ENCODE results near the gene HES7. TPM values are rescaled to one million over a fixed set of nuclear protein-coding genes. Genes with fewer than 3 reads are reported as not detected.

HES7 gene
- total RNA-seq, 4 donors from 2014 or later = 1.4 TPM; not detected in 3

- TF ChIP-seq POLR2A (IDR thresholded peaks at IDR 0.05; ENCODE audit: low read depth) (no peak), POLR2AphosphoS5 (IDR thresholded peaks at IDR 0.05) (no peak), EP300 (IDR thresholded peaks at IDR 0.05) (no peak)
- TF ChIP-seq, protein P1, sequence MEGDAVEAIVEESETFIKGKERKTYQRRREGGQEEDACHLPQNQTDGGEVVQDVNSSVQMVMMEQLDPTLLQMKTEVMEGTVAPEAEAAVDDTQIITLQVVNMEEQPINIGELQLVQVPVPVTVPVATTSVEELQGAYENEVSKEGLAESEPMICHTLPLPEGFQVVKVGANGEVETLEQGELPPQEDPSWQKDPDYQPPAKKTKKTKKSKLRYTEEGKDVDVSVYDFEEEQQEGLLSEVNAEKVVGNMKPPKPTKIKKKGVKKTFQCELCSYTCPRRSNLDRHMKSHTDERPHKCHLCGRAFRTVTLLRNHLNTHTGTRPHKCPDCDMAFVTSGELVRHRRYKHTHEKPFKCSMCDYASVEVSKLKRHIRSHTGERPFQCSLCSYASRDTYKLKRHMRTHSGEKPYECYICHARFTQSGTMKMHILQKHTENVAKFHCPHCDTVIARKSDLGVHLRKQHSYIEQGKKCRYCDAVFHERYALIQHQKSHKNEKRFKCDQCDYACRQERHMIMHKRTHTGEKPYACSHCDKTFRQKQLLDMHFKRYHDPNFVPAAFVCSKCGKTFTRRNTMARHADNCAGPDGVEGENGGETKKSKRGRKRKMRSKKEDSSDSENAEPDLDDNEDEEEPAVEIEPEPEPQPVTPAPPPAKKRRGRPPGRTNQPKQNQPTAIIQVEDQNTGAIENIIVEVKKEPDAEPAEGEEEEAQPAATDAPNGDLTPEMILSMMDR (IDR thresholded peaks at IDR 0.05) = no peak
- WGBS = 0% methylated on average over 11 of the region's 11 CpGs
- intact Hi-C loops (cut with DNase I) = no loop called here
Observed at GRCh38 chr17:8155996-8156245, 32.0 kb upstream of the HES7 start.

GRCh38 chr17:8155231-8155995 is 31.5 kb upstream of the HES7 start:
- Histone ChIP-seq H3K36me3 (peaks cover 3 to 23% (median 18%) of the 10 kb centered on the region in 4 donors), H3K9me3 (no peaks in the 10 kb centered on the region), H3K27me3 (no peaks in the 10 kb centered on the region), H3K27ac (replicated peaks in 1 of 4) (peak overlapping the region; percentile 94 to 100 (median 100)), H3K4me3 (peak overlapping the region; percentile 72 to 93 (median 84)), H3K4me1 (peaks cover 38 to 60% (median 59%) of the 10 kb centered on the region in 4 donors)
- 10% methylated on average over 13 of the region's 14 CpGs for WGBS
- TF ChIP-seq POLR2A (IDR thresholded peaks at IDR 0.05; ENCODE audit: low read depth) = no peak
- TF ChIP-seq EP300 (IDR thresholded peaks at IDR 0.05) = no peak
- TF ChIP-seq POLR2AphosphoS5 (IDR thresholded peaks at IDR 0.05) = no peak
- TF ChIP-seq, protein P1 (IDR thresholded peaks at IDR 0.05) = no peak
- intact Hi-C loops (cut with DNase I) = no loop called here
- DNase-seq (ENCODE audit: extremely low spot score) = no peak

More at GRCh38 chr17:8155996-8156245, 32.0 kb upstream of the HES7 start:
- Histone ChIP-seq H3K27me3 (no peaks in the 10 kb centered on the region), H3K27ac (replicated peaks in 1 of 4) (peak overlapping the region; percentile 94 to 100 (median 100)), H3K36me3 (peaks cover 4 to 23% (median 18%) of the 10 kb centered on the region in 4 donors), H3K4me1 (peaks cover 37 to 60% (median 59%) of the 10 kb centered on the region in 4 donors), H3K9me3 (no peaks in the 10 kb centered on the region), H3K4me3 (peak overlapping the region; percentile 72 to 93 (median 84))
- no peak for DNase-seq (ENCODE audit: extremely low spot score)

- Histone ChIP-seq H3K9me3 (no peaks in the 10 kb centered on the region), H3K27ac (replicated peaks in 1 of 4) (peak overlapping the region; percentile 94 to 100 (median 100)), H3K4me1 (peaks cover 45 to 60% (median 59%) of the 10 kb centered on the region in 4 donors), H3K36me3 (peaks cover 10 to 25% (median 20%) of the 10 kb centered on the region in 4 donors), H3K27me3 (no peaks in the 10 kb centered on the region), H3K4me3 (peak overlapping the region; percentile 72 to 93 (median 84))
- 10% methylated on average over 11 of the region's 11 CpGs for WGBS
- no peak for TF ChIP-seq EP300 (IDR thresholded peaks at IDR 0.05)
- TF ChIP-seq POLR2A (IDR thresholded peaks at IDR 0.05; ENCODE audit: low read depth) = peak; percentile 34
- intact Hi-C loops (cut with DNase I) = loop anchor here (5.0 kb wide), 1 partner anchor 312 kb away; no protein-coding TSS in a partner anchor
- DNase-seq (ENCODE audit: extremely low spot score) = no peak
Observed at GRCh38 chr17:8154608-8155155, 30.8 kb upstream of the HES7 start.

DNA sequence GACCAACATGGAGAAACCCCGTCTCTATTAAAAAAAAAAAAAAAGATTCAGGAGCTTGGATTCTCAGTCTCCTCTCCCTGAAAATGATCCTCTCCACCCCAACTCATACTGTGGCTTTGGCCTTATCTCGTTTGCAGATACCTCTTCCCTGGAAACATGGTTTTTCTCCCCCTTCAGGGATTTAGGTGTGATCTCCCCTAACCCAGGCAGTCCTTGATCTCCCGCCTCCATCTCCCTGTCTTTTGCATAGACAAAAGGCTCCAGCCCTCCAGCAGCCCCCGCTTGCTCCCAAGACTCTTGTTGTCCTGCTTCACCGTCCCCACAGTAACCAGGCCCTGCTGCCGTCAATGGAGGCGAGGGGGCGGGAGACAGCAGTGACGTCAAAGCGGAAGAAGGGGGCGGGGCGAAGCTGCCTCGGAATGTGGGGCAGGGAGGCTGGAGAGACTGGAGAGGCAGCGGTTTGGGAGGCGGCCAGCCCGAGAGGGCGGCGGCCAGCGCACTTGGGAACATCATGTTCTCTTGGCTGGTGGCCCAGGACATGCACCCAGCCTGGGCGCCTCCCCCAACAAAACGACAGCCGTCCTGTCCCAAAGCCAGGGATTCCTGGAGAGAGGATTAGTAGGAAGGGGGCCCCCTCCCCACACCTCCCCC is 30.2 kb upstream of the HES7 start:
- intact Hi-C loops (cut with DNase I) = loop anchor here (5.0 kb wide), 1 partner anchor 312 kb away; no protein-coding TSS in a partner anchor
- H3K4me3 ChIP-seq = peak overlapping the region; percentile 72 to 93 (median 84)
- H3K9me3 ChIP-seq = no peaks in the 10 kb centered on the region
- peak; percentile 100 for DNase-seq (ENCODE audit: extremely low spot score)
- H3K27ac ChIP-seq (replicated peaks in 1 of 4) = peak overlapping the region; percentile 94 to 100 (median 100)
- peaks cover 16 to 25% (median 21%) of the 10 kb centered on the region in 4 donors for H3K36me3 ChIP-seq
- peaks cover 50 to 60% (median 59%) of the 10 kb centered on the region in 4 donors for H3K4me1 ChIP-seq
- WGBS = under 1% methylated on average over 8 of the region's 22 CpGs
- TF ChIP-seq POLR2A (IDR thresholded peaks at IDR 0.05; ENCODE audit: low read depth) (peak; percentile 75), POLR2AphosphoS5 (IDR thresholded peaks at IDR 0.05) (peak in 1 of 2 donors; percentile 100), EP300 (IDR thresholded peaks at IDR 0.05) (peak; percentile 99)
- TF ChIP-seq, protein P1 (IDR thresholded peaks at IDR 0.05) = no peak
- H3K27me3 ChIP-seq = no peaks in the 10 kb centered on the region

Measured in esophagus muscularis mucosa (tissue), 4 donors.